GM23338 (cell line): ENCODE data around the gene GSN. TPM values are rescaled to one million over a fixed set of nuclear protein-coding genes. Genes with fewer than 3 reads are reported as not detected.

Experiments
- ATAC-seq: fragments of 200-7000 bp; cut with Tn5 transposase; 3 replicates; pipeline ENCODE4 v1.9.1; 2020
- DNase-seq: peaks from one replicate; pipeline ENCODE4 v3.0.0-alpha.2; 2015; ENCODE audit warnings: low spot score
- H2AFZ ChIP-seq: fragments of 200-600 bp; sonication (generic); 2 replicates; pipeline ENCODE4 v1.8.0; 2016; ENCODE audit warnings: antibody characterized with exemption, mild to moderate bottlenecking, moderate library complexity
- H3F3A ChIP-seq: fragments of 200-600 bp; sonication (generic); replicated peaks from 2 replicates; pipeline ENCODE4 v1.8.0; 2017; ENCODE audit warnings: antibody characterized with exemption, mixed run types, low read depth
- H3K27ac ChIP-seq: fragments of 200-600 bp; sonication (generic); 2 replicates; pipeline ENCODE4 v1.6.1; 2016; ENCODE audit warnings: low read depth
- H3K27me3 ChIP-seq: fragments of 200-600 bp; sonication (generic); 2 replicates; pipeline ENCODE4 v1.8.0; 2016; ENCODE audit warnings: mild to moderate bottlenecking, mixed run types, moderate library complexity; ENCODE audit not compliant: insufficient read depth
- H3K36me3 ChIP-seq: fragments of 200-600 bp; sonication (generic); 2 replicates; pipeline ENCODE4 v1.8.0; 2016; ENCODE audit warnings: mild to moderate bottlenecking; ENCODE audit not compliant: insufficient read depth
- H3K4me1 ChIP-seq: fragments of 200-600 bp; sonication (generic); 2 replicates; pipeline ENCODE4 v1.8.0; 2016; ENCODE audit warnings: mild to moderate bottlenecking, moderate library complexity; ENCODE audit not compliant: insufficient read depth
- H3K4me2 ChIP-seq: fragments of 200-600 bp; sonication (generic); 2 replicates; pipeline ENCODE4 v1.7.1; 2017; ENCODE audit warnings: mixed run types
- H3K4me3 ChIP-seq: fragments of 200-600 bp; sonication (generic); 2 replicates; pipeline ENCODE4 v1.6.1; 2016; ENCODE audit warnings: mixed run types
- H3K79me2 ChIP-seq: fragments of 200-600 bp; sonication (generic); replicated peaks from 2 replicates; pipeline ENCODE4 v1.8.0; 2017; ENCODE audit warnings: mild to moderate bottlenecking; ENCODE audit not compliant: insufficient read depth
- H3K9me2 ChIP-seq: fragments of 200-600 bp; sonication (generic); 2 replicates; pipeline ENCODE4 v1.8.0; 2017; ENCODE audit not compliant: insufficient read depth
- H4K20me1 ChIP-seq: fragments of 200-600 bp; sonication (generic); replicated peaks from 2 replicates; pipeline ENCODE4 v1.8.0; 2017; ENCODE audit warnings: mild to moderate bottlenecking; ENCODE audit not compliant: insufficient read depth
- H3K27ac Mint-ChIP-seq: 2 replicates; pipeline ENCODE4 v1.8.0; 2020; ENCODE audit warnings: inconsistent platforms, mild to moderate bottlenecking, moderate library complexity, mixed read lengths
- H3K27me3 Mint-ChIP-seq: 3 replicates; pipeline ENCODE4 v1.8.0; 2022; ENCODE audit warnings: low read depth, mild to moderate bottlenecking, moderate library complexity, mixed read lengths, inconsistent platforms; ENCODE audit not compliant: insufficient read depth, poor library complexity
- H3K36me3 Mint-ChIP-seq: 3 replicates; pipeline ENCODE4 v1.8.0; 2021; ENCODE audit warnings: low read depth, mild to moderate bottlenecking, inconsistent platforms, moderate library complexity, mixed read lengths
- H3K4me1 Mint-ChIP-seq: 3 replicates; pipeline ENCODE4 v1.8.0; 2020; ENCODE audit warnings: mild to moderate bottlenecking, inconsistent platforms, mixed read lengths
- H3K4me3 Mint-ChIP-seq: 3 replicates; pipeline ENCODE4 v1.8.0; 2021; ENCODE audit warnings: moderate library complexity, mild to moderate bottlenecking, inconsistent platforms, mixed read lengths
- H3K9me3 Mint-ChIP-seq: 3 replicates; pipeline ENCODE4 v1.8.0; 2020; ENCODE audit warnings: moderate library complexity, mild to moderate bottlenecking, inconsistent platforms, mixed read lengths
- CREB1 ChIP-seq: fragments of 250-450 bp; sonication (Bioruptor Pico); IDR thresholded peaks from 2 replicates; pipeline ENCODE4 v1.5.0; 2020; ENCODE audit warnings: low read depth, mild to moderate bottlenecking, moderate library complexity
- EZH2 ChIP-seq: fragments of 200-600 bp; sonication (generic); IDR thresholded peaks from one replicate; pipeline ENCODE4 v1.8.0; 2017; ENCODE audit warnings: antibody characterized with exemption, mild to moderate bottlenecking, low read depth; ENCODE audit not compliant: unreplicated experiment
- JUNB ChIP-seq: IDR thresholded peaks from one replicate; pipeline ENCODE4 v1.6.1; 2016; ENCODE audit warnings: antibody characterized with exemption; ENCODE audit not compliant: unreplicated experiment
- NANOG ChIP-seq: IDR thresholded peaks from 2 replicates; pipeline ENCODE4 v1.6.1; 2016; ENCODE audit warnings: antibody characterized with exemption, borderline replicate concordance
- POLR2AphosphoS5 ChIP-seq: IDR thresholded peaks from 2 replicates; pipeline ENCODE4 v1.6.1; 2016; ENCODE audit warnings: antibody characterized with exemption, low read depth
- STAT1 ChIP-seq: IDR thresholded peaks from one replicate; pipeline ENCODE4 v1.6.1; 2016; ENCODE audit warnings: antibody characterized with exemption; ENCODE audit not compliant: unreplicated experiment
- ZNF331 ChIP-seq: fragments of 250-450 bp; sonication (Bioruptor Pico); IDR thresholded peaks from 2 replicates; pipeline ENCODE4 v1.5.0; 2020; ENCODE audit warnings: low read depth, mild to moderate bottlenecking, moderate library complexity
- polyA plus RNA-seq: library from polyadenylated mRNA; unstranded; fragments of >200 nt; fragmentation: Nextera tagmentation; extraction: Ambion mirVana; gene quantifications from 2 replicates; pipeline ENCODE4 v1.2.1, GENCODE V29; 2016
- total RNA-seq: library from RNA; depleted of rRNA; stranded (reverse); fragments of >200 nt; shearing (Covaris generic); gene quantifications from 2 replicates; pipeline ENCODE4 v1.2.3, GENCODE V29; 2014
- TF ChIP-seq, protein P1 (sequence below), 2 experiments: fragments of 200-600 bp in 1 of 2; sonication (generic) in 1 of 2; conservative IDR thresholded peaks; 2 replicates each; pipeline versions ENCODE4 v1.5.1 to v1.6.1; 2016 to 2017; ENCODE audit warnings: antibody characterized with exemption in 2 of 2, low read depth in 2 of 2, mild to moderate bottlenecking in 2 of 2, moderate library complexity in 1 of 2
- TF ChIP-seq, protein P2 (sequence below): IDR thresholded peaks from one replicate; pipeline ENCODE4 v1.6.1; 2018; ENCODE audit warnings: antibody characterized with exemption; ENCODE audit not compliant: unreplicated experiment
- TF ChIP-seq, protein P3 (sequence below): IDR thresholded peaks from 2 replicates; pipeline ENCODE4 v1.6.1; 2016; ENCODE audit warnings: antibody characterized with exemption

The GSN gene
- total and polyA plus RNA-seq, 2 experiments from 2014 or later = 30.2 to 85.7 TPM

DNA sequence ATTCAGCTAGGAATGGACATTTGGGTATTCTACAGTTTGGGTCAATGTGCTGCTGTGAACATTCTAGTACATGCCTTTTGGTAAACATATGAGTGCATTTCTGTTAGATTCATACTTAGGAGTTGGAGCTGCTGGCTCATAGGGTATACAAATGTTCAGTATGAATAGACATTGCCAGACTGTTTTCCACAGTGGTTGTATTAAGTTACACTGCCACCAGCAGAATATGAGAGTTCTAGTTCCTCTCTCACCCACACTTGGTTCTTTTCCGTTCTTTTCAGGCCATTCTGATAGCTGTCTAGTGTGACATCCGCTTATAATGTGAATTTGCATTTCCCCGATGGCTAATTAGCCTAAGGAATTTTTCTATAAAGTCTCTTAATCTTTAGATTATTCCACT, 77.1 kb downstream of the GSN start (continued):
- TF ChIP-seq STAT1 (no peak), JUNB (no peak), POLR2AphosphoS5 (no peak), CREB1 (CRISPR knock-in tag) (no peak)
- TF ChIP-seq, protein P1, sequence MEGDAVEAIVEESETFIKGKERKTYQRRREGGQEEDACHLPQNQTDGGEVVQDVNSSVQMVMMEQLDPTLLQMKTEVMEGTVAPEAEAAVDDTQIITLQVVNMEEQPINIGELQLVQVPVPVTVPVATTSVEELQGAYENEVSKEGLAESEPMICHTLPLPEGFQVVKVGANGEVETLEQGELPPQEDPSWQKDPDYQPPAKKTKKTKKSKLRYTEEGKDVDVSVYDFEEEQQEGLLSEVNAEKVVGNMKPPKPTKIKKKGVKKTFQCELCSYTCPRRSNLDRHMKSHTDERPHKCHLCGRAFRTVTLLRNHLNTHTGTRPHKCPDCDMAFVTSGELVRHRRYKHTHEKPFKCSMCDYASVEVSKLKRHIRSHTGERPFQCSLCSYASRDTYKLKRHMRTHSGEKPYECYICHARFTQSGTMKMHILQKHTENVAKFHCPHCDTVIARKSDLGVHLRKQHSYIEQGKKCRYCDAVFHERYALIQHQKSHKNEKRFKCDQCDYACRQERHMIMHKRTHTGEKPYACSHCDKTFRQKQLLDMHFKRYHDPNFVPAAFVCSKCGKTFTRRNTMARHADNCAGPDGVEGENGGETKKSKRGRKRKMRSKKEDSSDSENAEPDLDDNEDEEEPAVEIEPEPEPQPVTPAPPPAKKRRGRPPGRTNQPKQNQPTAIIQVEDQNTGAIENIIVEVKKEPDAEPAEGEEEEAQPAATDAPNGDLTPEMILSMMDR (conservative IDR thresholded peaks at IDR 0.05; ENCODE audit: low read depth in 2 of 2) = no peak
- TF ChIP-seq, protein P2, sequence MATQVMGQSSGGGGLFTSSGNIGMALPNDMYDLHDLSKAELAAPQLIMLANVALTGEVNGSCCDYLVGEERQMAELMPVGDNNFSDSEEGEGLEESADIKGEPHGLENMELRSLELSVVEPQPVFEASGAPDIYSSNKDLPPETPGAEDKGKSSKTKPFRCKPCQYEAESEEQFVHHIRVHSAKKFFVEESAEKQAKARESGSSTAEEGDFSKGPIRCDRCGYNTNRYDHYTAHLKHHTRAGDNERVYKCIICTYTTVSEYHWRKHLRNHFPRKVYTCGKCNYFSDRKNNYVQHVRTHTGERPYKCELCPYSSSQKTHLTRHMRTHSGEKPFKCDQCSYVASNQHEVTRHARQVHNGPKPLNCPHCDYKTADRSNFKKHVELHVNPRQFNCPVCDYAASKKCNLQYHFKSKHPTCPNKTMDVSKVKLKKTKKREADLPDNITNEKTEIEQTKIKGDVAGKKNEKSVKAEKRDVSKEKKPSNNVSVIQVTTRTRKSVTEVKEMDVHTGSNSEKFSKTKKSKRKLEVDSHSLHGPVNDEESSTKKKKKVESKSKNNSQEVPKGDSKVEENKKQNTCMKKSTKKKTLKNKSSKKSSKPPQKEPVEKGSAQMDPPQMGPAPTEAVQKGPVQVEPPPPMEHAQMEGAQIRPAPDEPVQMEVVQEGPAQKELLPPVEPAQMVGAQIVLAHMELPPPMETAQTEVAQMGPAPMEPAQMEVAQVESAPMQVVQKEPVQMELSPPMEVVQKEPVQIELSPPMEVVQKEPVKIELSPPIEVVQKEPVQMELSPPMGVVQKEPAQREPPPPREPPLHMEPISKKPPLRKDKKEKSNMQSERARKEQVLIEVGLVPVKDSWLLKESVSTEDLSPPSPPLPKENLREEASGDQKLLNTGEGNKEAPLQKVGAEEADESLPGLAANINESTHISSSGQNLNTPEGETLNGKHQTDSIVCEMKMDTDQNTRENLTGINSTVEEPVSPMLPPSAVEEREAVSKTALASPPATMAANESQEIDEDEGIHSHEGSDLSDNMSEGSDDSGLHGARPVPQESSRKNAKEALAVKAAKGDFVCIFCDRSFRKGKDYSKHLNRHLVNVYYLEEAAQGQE = no peak

DNA sequence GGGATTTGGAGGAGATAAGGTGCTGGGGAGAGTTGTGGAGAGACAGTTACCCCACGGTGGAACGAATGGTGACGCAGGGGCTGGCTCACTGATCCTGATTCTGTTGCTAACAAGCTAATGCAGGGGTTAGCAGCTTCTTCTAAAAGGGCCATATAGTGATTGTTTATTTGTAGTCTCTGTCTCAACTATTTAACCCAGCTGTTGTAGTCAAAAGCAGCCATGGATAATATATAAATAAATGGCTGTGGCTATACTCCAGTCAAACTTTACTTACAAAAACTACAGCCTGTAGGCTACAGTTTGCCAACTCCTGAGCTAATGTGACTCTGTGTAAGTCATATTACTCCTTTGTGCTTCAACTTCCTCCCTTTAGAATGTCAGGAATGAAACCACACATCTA, 80.3 kb downstream of the GSN start:
- Histone ChIP-seq H3K27me3 (no peaks in the 10 kb centered on the region), H3K4me2 (no peak overlapping the region), H2AFZ (no peak overlapping the region), H3F3A (no peaks in the 10 kb centered on the region), H3K4me1 (no peaks in the 10 kb centered on the region), H3K79me2 (no peaks in the 10 kb centered on the region), H3K36me3 (peaks cover 10% of the 10 kb centered on the region; the same call in 1 of the 2 replicates), H3K9me2 (no peaks in the 10 kb centered on the region), H3K27ac (no peak overlapping the region), H4K20me1 (no peaks in the 10 kb centered on the region), H3K4me3 (no peak overlapping the region)
- Mint-ChIP-seq H3K27ac (no peak overlapping the region), H3K9me3 (no peaks in the 10 kb centered on the region), H3K4me3 (no peak overlapping the region), H3K27me3 (no peaks in the 10 kb centered on the region), H3K36me3 (no peaks in the 10 kb centered on the region; the same call in 2 of the 3 replicates), H3K4me1 (peaks cover 3% of the 10 kb centered on the region; the same call in 2 of the 3 replicates)
- ATAC-seq (no peak), DNase-seq (no peak)
- TF ChIP-seq STAT1 (no peak), NANOG (no peak), EZH2 (no peak), ZNF331 (CRISPR knock-in tag) (no peak), POLR2AphosphoS5 (no peak)
- TF ChIP-seq, protein P2 = no peak
- TF ChIP-seq, protein P3, sequence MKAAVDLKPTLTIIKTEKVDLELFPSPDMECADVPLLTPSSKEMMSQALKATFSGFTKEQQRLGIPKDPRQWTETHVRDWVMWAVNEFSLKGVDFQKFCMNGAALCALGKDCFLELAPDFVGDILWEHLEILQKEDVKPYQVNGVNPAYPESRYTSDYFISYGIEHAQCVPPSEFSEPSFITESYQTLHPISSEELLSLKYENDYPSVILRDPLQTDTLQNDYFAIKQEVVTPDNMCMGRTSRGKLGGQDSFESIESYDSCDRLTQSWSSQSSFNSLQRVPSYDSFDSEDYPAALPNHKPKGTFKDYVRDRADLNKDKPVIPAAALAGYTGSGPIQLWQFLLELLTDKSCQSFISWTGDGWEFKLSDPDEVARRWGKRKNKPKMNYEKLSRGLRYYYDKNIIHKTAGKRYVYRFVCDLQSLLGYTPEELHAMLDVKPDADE = no peak
